H1 (cell line): ENCODE results near the gene ACBD4. TPM values are rescaled to one million over a fixed set of nuclear protein-coding genes. Genes with fewer than 3 reads are reported as not detected.

Experiments used
- CTCF ChIA-PET: fragments of 300-600 bp; sonication (Branson Sonifier 250); formaldehyde crosslinking; loops from one replicate; lab custom pipeline; 2021; ENCODE audit not compliant: partially characterized antibody; lab: Charles Lee
- POLR2A ChIA-PET: fragments of 300-600 bp; sonication (Branson Sonifier 250); formaldehyde crosslinking; loops from one replicate; lab custom pipeline; 2021; ENCODE audit warnings: inconsistent platforms; ENCODE audit not compliant: partially characterized antibody; lab: Charles Lee
- DNase-seq, 2 experiments: peaks; one replicate each; pipeline versions ENCODE4 v3.0.0 to v3.0.0-alpha.2; 2010 to 2022; ENCODE audit warnings: low spot score in 2 of 2, low read depth in 1 of 2, mixed read lengths in 1 of 2
- FAIRE-seq: peaks from 2 replicates; lab custom pipeline; 2011; peaks lifted over from hg19 to GRCh38; lab: Jason Lieb, UNC
- H2AFZ ChIP-seq: 2 replicates; pipeline ENCODE4 v1.8.1; 2012; ENCODE audit warnings: low read length, inconsistent platforms
- H2AK5ac ChIP-seq: 2 replicates; pipeline ENCODE4 v1.6.1; 2013; ENCODE audit warnings: low read depth, low read length
- H2BK120ac ChIP-seq: replicated peaks from 2 replicates; pipeline ENCODE3; 2013; ENCODE audit warnings: low read depth, low read length, inconsistent platforms
- H2BK12ac ChIP-seq: 2 replicates; pipeline ENCODE4 v1.6.1; 2013; ENCODE audit warnings: low read depth, low read length
- H2BK15ac ChIP-seq: 2 replicates; pipeline ENCODE4 v1.6.1; 2013; ENCODE audit warnings: low read length
- H2BK20ac ChIP-seq: 2 replicates; pipeline ENCODE4 v1.6.1; 2013; ENCODE audit warnings: low read length
- H2BK5ac ChIP-seq: 2 replicates; pipeline ENCODE4 v1.6.1; 2013; ENCODE audit warnings: low read depth, low read length
- H3K14ac ChIP-seq: 2 replicates; pipeline ENCODE4 v1.6.1; 2013; ENCODE audit warnings: inconsistent platforms; ENCODE audit not compliant: insufficient read length
- H3K18ac ChIP-seq: 2 replicates; pipeline ENCODE4 v1.6.1; 2013; ENCODE audit warnings: low read length; ENCODE audit errors: extremely low read depth
- H3K23ac ChIP-seq: 2 replicates; pipeline ENCODE4 v1.6.1; 2013; ENCODE audit warnings: inconsistent platforms; ENCODE audit not compliant: insufficient read length
- H3K23me2 ChIP-seq: 2 replicates; pipeline ENCODE4 v1.6.1; 2013; ENCODE audit warnings: low read depth, low read length
- H3K27ac ChIP-seq: 2 replicates; pipeline ENCODE4 v1.6.1; 2011; ENCODE audit warnings: low read depth, low read length, inconsistent platforms
- H3K27me3 ChIP-seq, 4 experiments: replicated peaks in 1 of 4; 1 replicate in 1 of 4; 2 replicates in 3 of 4; pipeline versions ENCODE4 v1.6.1 to v1.8.1; 2011 to 2013; ENCODE audit warnings: low read length in 3 of 4, mild to moderate bottlenecking in 3 of 4, inconsistent platforms in 2 of 4, mixed read lengths in 2 of 4, moderate library complexity in 1 of 4; ENCODE audit not compliant: control insufficient read depth in 3 of 4, insufficient read depth in 3 of 4; ENCODE audit errors: extremely low read depth in 1 of 4
- H3K36me3 ChIP-seq, 4 experiments: 2 replicates each; pipeline versions ENCODE4 v1.6.1 to v1.8.1; 2011 to 2013; ENCODE audit warnings: mild to moderate bottlenecking in 4 of 4, low read length in 3 of 4, moderate library complexity in 2 of 4, control low read depth in 1 of 4, inconsistent platforms in 1 of 4; ENCODE audit not compliant: insufficient read depth in 4 of 4, control insufficient read depth in 2 of 4
- H3K4ac ChIP-seq: replicated peaks from 2 replicates; pipeline ENCODE3; 2013; ENCODE audit warnings: low read length, low read depth, mixed read lengths, inconsistent platforms; ENCODE audit not compliant: insufficient read length
- H3K4me1 ChIP-seq, 4 experiments: replicated peaks in 1 of 4; 1 replicate in 1 of 4; 2 replicates in 3 of 4; pipeline versions ENCODE4 v1.6.1 to v1.8.1; 2011 to 2013; ENCODE audit warnings: low read length in 3 of 4, inconsistent platforms in 2 of 4, mixed read lengths in 1 of 4; ENCODE audit not compliant: insufficient read depth in 4 of 4, control insufficient read depth in 3 of 4
- H3K4me2 ChIP-seq, 2 experiments: 2 replicates each; pipeline versions ENCODE4 v1.6.1 to v1.8.1; 2011 to 2013; ENCODE audit warnings: low read depth in 2 of 2, low read length in 2 of 2, control low read depth in 1 of 2, inconsistent platforms in 1 of 2, mild to moderate bottlenecking in 1 of 2; ENCODE audit not compliant: insufficient read depth in 1 of 2
- H3K4me3 ChIP-seq, 4 experiments: fragments of 200-600, 300-600 bp in 1 of 4; sonication (generic), shearing (Covaris generic), sonication (Bioruptor Twin) in 1 of 4; 2 replicates each; pipeline versions ENCODE4 v1.5.1 to v1.8.1; 2011 to 2016; ENCODE audit warnings: low read length in 4 of 4, low read depth in 3 of 4, control low read depth in 2 of 4, inconsistent platforms in 2 of 4, mild to moderate bottlenecking in 2 of 4, mixed read lengths in 1 of 4, moderate library complexity in 1 of 4; ENCODE audit not compliant: insufficient read depth in 2 of 4; ENCODE audit errors: extremely low read depth in 1 of 4
- H3K56ac ChIP-seq: replicated peaks from 2 replicates; pipeline ENCODE3; 2013; ENCODE audit warnings: low read depth, mild to moderate bottlenecking, mixed read lengths, low read length, inconsistent platforms; ENCODE audit not compliant: insufficient read length
- H3K79me1 ChIP-seq: 2 replicates; pipeline ENCODE4 v1.6.1; 2013; ENCODE audit warnings: low read depth, low read length, control low read depth
- H3K79me2 ChIP-seq, 2 experiments: 2 replicates each; pipeline versions ENCODE4 v1.6.1 to v1.8.1; 2012 to 2013; ENCODE audit warnings: low read length in 2 of 2, mild to moderate bottlenecking in 2 of 2, inconsistent platforms in 1 of 2; ENCODE audit not compliant: insufficient read depth in 2 of 2, control insufficient read depth in 1 of 2
- H3K9ac ChIP-seq, 4 experiments: replicated peaks in 1 of 4; 1 replicate in 1 of 4; 2 replicates in 3 of 4; pipeline versions ENCODE4 v1.6.1 to v1.8.1; 2011 to 2013; ENCODE audit warnings: low read depth in 3 of 4, low read length in 3 of 4, control low read depth in 2 of 4, mild to moderate bottlenecking in 2 of 4, moderate library complexity in 2 of 4, inconsistent platforms in 1 of 4; ENCODE audit errors: extremely low read depth in 1 of 4
- H3K9me3 ChIP-seq, 2 experiments: 2 replicates each; pipeline versions ENCODE4 v1.6.1 to v1.8.1; 2012 to 2013; ENCODE audit warnings: mild to moderate bottlenecking in 2 of 2, moderate library complexity in 2 of 2, control low read depth in 1 of 2, inconsistent platforms in 1 of 2, low read depth in 1 of 2, low read length in 1 of 2, mixed read lengths in 1 of 2; ENCODE audit not compliant: insufficient read depth in 2 of 2
- H4K20me1 ChIP-seq, 2 experiments: replicated peaks in 1 of 2; 2 replicates each; pipeline versions ENCODE3 to v1.8.1; 2011 to 2013; ENCODE audit warnings: inconsistent platforms in 2 of 2, low read length in 2 of 2, mild to moderate bottlenecking in 1 of 2; ENCODE audit not compliant: insufficient read depth in 2 of 2, control insufficient read depth in 1 of 2
- H4K5ac ChIP-seq: 2 replicates; pipeline ENCODE4 v1.6.1; 2013; ENCODE audit warnings: low read length, low read depth, mixed read lengths, inconsistent platforms; ENCODE audit not compliant: insufficient read length
- H4K8ac ChIP-seq: 2 replicates; pipeline ENCODE4 v1.8.0; 2013; ENCODE audit warnings: mild to moderate bottlenecking, moderate library complexity, low read length, inconsistent platforms; ENCODE audit not compliant: insufficient read depth; ENCODE audit errors: extremely low read depth
- H4K91ac ChIP-seq: replicated peaks from 2 replicates; pipeline ENCODE3; 2013; ENCODE audit warnings: low read length, mixed read lengths, inconsistent platforms; ENCODE audit not compliant: insufficient read length
- SP4 ChIP-seq: IDR thresholded peaks from 2 replicates; pipeline ENCODE4 v1.6.1; 2012; ENCODE audit warnings: low read length, inconsistent platforms
- WGBS, 2 experiments: shearing (Covaris generic) in 1 of 2; methylation state at CpG; one replicate each; pipeline versions ENCODE4 v1.1.6 to v1.1.7; 2013 to 2015; ENCODE audit warnings: low lambda C conversion rate in 2 of 2, mixed read lengths in 2 of 2, inconsistent platforms in 1 of 2, low coverage in 1 of 2, missing lambda C conversion rate in 1 of 2; ENCODE audit not compliant: insufficient replicate concordance in 2 of 2, insufficient coverage in 1 of 2, insufficient read length in 1 of 2; ENCODE audit errors: extremely low coverage in 1 of 2, missing lambda C conversion rate in 1 of 2; 5-methylcytosine and 5-hydroxymethylcytosine counted together
- polyA plus RNA-seq, 7 experiments: library from polyadenylated mRNA; depleted of rRNA in 3 of 7; stranded (reverse) in 5 of 7; unstranded in 2 of 7; fragments of >200 nt in 5 of 7; fragments of 200-250 nt in 2 of 7; gene quantifications; 1 replicate in 5 of 7; 2 replicates in 1 of 7; 4 replicates in 1 of 7; pipeline versions ENCODE4 v1.2.1 to v1.2.3, GENCODE V29; 2011 to 2013; ENCODE audit warnings: missing spikeins in 2 of 7, mixed read lengths in 2 of 7
- total RNA-seq: library from RNA; stranded (reverse); fragmentation: NEBNext Ultra II Directional; extraction: Animal tissue kit (Norgen Biotek cat#: 25700); gene quantifications from 2 replicates; pipeline ENCODE4 v1.2.1, GENCODE V29; 2021

ACBD4 gene
- total and polyA plus RNA-seq, 2 of the 8 experiments (the other 6 are each of a cell fraction or from before 2014, with no cell fraction given): 7.3 to 10.7 TPM

GRCh38 chr17:45112559-45113423 is 22.7 kb upstream of the ACBD4 start:
- 85% methylated on average over 23 of the region's 23 CpGs; no CpG with 5 or more reads in 1 of the 2 experiments for WGBS, 2 experiments
- H3K79me1 ChIP-seq: no peaks in the 10 kb centered on the region; the same call in 1 of the 2 replicates
- peaks cover 4 to 5% of the 10 kb centered on the region in 2 experiments for H4K20me1 ChIP-seq
- H3K4me1 ChIP-seq: peaks cover 0 to 9% (median 4%) of the 10 kb centered on the region in 4 experiments; a peak in 3 of 7 replicates
- H3K4me3 ChIP-seq: no peak overlapping the region
- H4K5ac ChIP-seq: no peak overlapping the region
- no peak overlapping the region for H3K14ac ChIP-seq
- H3K9ac ChIP-seq: no peak overlapping the region
- no peak overlapping the region for H2AK5ac ChIP-seq
- ChIA-PET POLR2A (interaction anchor here (1.1 to 1.2 kb wide), 2 partner anchors 14 to 92 kb away, joined by 4 to 7 read pairs; no protein-coding TSS in a partner anchor), CTCF (interaction anchor here (1.2 to 2.4 kb wide), 7 partner anchors 7 to 193 kb away, joined by 3 to 25 read pairs (median 5); partner anchors contain the start of gene ACBD4)
- 0 out of 2 replicates have a peak overlapping the region, but pooled peaks have one; percentile 9 for H2BK12ac ChIP-seq
- no peak overlapping the region for H3K4me2 ChIP-seq
- H2BK120ac ChIP-seq: no peak overlapping the region
- no peak for DNase-seq
- peak overlapping the region; percentile 44 for H2BK5ac ChIP-seq
- H3K23ac ChIP-seq: no peak overlapping the region
- peak overlapping the region; percentile 60; the same call in 1 of the 2 replicates for H4K8ac ChIP-seq
- no peak for FAIRE-seq
- TF ChIP-seq SP4: no peak
- no peak overlapping the region for H3K4ac ChIP-seq
- peaks cover 4 to 14% (median 5%) of the 10 kb centered on the region in 4 experiments; a peak in 4 of 8 replicates for H3K36me3 ChIP-seq
- H2AFZ ChIP-seq: no peak overlapping the region
- H3K18ac ChIP-seq: no peak overlapping the region
- H3K79me2 ChIP-seq: no peaks in the 10 kb centered on the region
- H3K56ac ChIP-seq: no peak overlapping the region
- H3K27me3 ChIP-seq: no peaks in the 10 kb centered on the region
- no peak overlapping the region for H2BK15ac ChIP-seq
- no peak overlapping the region for H4K91ac ChIP-seq
- H3K9me3 ChIP-seq: no peaks in the 10 kb centered on the region
- no peak overlapping the region for H3K27ac ChIP-seq
- no peak overlapping the region for H2BK20ac ChIP-seq
- no peaks in the 10 kb centered on the region for H3K23me2 ChIP-seq
